GM18508 (cell line): ENCODE data around the gene CDRT15.
"Not testable (repeated sequence)": the region's sequence is repeated elsewhere in the genome, so short reads cannot be mapped to it uniquely, and the experiment has no call there.

ENCODE experiments used
- ATAC-seq: cut with Tn5 transposase; IDR thresholded peaks from one replicate; pipeline ENCODE4 v1.9.1; 2021; ENCODE audit warnings: moderate number of reproducible peaks; ENCODE audit not compliant: insufficient read depth, unreplicated experiment

Gene CDRT15

DNA sequence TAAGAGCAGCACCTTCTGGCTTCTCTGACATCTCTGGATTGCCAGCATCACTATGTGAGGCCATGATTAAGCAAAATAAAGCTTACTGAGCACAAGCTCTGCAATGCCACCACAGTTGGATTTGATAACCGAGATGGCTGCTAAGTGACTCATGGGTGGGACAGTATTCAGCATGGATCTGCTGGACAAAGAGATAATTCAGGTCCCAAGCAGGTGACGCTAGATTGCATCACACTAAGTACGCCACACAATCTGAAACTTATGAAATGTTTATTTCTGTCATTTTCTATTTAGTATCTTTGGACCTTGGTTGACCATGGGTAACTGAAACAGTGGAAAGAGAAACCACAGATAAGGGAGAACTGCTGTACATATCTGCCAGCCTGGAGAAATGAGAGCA, 27.4 kb downstream of the CDRT15 start:
- no peak for ATAC-seq

- ATAC-seq, result no peak
Measured at GRCh38 chr17:14207791-14208190, 28.9 kb downstream of the CDRT15 start.

DNA sequence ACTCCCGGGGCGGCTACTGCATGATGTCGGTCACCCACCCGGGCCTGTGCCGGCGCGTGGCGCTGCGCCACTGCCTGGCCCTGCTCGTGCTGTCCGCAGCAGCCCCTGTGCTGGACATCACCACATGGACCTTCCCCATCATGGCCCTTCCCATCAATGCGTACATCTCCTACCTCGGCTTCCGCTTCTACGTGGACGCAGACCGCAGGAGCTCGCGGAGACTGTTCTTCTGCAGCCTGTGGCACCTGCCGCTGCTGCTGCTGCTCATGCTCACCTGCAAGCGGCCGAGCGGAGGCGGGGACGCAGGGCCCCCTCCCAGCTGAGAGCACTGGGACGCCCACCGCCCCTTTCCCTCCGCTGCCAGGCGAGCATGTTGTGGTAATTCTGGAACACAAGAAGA, 29.8 kb downstream of the CDRT15 start:
- ATAC-seq, result no peak

- ATAC-seq, result no peak
Measured at GRCh38 chr17:14205992-14206461, 30.6 kb downstream of the CDRT15 start.

- no peak for ATAC-seq
Measured at GRCh38 chr17:14205380-14205779, 31.3 kb downstream of the CDRT15 start.

DNA sequence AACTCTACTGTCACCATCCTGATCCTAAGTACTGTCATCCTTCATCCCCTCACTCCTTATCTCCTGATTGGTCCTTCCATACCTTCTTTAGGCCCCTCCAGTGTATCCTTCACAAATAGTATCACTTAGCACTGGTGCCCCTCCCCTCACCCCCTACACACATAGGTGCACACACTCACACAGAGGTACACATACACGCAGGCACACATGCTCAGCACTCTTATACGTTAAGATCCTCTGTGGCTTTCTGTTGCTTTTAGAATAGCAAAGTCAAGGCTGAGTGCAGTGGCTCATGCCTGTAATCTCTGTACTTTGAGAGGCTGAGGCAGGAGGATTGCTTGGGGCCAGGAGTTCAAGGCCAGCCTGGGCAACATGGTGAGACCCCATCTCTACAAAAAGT, 32.1 kb downstream of the CDRT15 start:
- no peak for ATAC-seq

- ATAC-seq, result no peak
Measured at GRCh38 chr17:14204084-14204483, 32.6 kb downstream of the CDRT15 start.

DNA sequence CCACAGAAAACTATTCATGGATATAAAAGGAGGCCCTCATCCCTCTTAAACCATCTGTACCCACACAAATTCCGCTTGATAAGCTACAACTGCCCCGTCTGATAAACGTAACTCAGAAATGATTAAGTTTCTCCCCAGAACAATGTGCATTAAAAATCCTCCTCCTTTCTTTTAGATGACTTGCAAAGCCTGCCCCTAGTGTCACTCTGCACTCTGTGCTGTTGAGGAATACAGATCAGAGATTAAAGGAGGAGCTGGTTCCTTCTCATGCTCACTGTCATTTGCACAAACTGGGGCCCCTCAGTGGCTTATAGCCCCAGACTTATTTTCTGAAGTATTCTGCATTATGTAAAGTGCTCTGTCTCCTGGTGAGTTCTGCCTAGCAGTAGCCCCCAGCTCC, 33.3 kb downstream of the CDRT15 start:
- ATAC-seq, result no peak

DNA sequence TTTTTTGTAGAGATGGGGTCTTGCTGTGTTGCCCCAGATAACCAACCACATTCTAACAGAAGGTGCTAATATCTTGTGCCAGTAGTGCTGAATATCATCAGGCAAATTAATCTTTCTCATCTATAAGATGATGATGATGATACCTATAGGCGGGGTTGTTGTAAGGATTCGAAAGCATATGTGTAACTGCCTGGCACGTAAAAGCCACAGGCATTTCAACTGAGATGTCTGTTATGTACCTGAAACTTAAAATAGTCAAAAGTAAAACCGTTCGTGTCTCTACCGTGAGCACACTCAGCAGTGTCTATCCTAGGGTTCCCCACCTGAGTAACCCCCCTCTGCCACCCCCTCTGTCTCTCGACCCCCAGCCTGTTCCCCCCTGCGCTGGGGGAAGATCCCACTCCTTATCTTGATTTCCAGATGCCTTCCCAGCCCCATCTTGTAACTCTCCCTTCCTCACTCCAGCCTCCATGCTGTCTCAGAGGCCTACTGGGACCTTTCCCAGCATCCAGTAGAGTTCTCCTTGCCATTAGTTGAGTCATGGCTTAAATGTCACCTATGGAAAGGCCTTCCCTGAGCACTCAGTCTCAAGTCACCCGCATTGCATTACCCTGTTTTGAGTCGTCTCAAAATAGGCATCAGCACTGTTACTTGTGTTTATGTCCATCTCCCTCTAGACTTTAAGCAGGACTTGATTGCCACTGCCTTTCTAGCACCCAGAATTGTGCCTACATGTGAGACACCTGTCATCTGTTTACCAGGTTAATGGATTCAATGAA, 34.1 kb downstream of the CDRT15 start:
- no peak for ATAC-seq

GRCh38 chr17:14201988-14202380, 34.7 kb downstream of the CDRT15 start:
- no peak for ATAC-seq

- ATAC-seq, result no peak
Measured at GRCh38 chr17:14201021-14201987, 35.4 kb downstream of the CDRT15 start.

GRCh38 chr17:14200354-14200753, 36.3 kb downstream of the CDRT15 start:
- ATAC-seq, result no peak

DNA sequence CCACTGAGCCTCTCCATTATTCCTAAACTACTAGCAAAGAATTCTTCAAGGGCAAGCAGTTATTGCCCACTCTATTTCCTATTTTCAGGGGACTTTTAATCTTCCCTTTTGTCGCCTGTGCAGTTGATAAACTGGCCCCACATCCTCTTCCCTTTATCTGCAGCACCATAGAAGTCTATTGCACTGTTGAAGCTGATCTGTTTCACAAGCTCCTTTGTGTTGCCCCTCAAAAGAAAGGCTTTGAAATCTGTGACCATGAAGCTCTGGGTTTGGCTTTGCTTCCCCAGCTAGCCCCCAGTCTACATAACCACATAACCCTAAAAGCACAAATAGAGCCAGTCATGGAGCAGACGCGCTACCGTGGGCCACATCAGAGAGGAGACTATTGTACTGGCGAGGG, 37.1 kb downstream of the CDRT15 start:
- ATAC-seq, result no peak

GRCh38 chr17:14198575-14198974, 38.1 kb downstream of the CDRT15 start:
- ATAC-seq, result no peak

- no peak for ATAC-seq
Measured at GRCh38 chr17:14198013-14198412, 38.6 kb downstream of the CDRT15 start.

- no peak for ATAC-seq
Measured at GRCh38 chr17:14197586-14197985, 39.1 kb downstream of the CDRT15 start.

DNA sequence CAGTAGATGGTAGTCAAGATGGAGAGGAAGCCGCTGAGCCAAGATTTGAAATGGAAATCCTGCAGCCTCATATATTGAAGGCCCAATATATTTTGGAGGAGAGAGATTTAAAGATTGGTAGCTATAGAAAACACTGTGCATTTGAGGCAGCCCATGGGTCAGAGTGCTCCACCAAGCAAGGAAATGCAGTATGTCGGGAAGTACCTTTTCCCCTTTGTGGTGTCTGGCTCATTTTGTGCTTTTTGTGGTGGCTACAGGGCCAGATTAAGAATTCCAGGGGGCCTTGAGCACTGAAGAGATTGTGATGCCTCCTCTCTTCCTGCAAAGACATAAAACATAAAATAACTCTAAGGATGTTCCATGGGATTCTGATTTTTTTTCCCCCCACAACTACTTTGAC, 39.6 kb downstream of the CDRT15 start:
- no peak for ATAC-seq

DNA sequence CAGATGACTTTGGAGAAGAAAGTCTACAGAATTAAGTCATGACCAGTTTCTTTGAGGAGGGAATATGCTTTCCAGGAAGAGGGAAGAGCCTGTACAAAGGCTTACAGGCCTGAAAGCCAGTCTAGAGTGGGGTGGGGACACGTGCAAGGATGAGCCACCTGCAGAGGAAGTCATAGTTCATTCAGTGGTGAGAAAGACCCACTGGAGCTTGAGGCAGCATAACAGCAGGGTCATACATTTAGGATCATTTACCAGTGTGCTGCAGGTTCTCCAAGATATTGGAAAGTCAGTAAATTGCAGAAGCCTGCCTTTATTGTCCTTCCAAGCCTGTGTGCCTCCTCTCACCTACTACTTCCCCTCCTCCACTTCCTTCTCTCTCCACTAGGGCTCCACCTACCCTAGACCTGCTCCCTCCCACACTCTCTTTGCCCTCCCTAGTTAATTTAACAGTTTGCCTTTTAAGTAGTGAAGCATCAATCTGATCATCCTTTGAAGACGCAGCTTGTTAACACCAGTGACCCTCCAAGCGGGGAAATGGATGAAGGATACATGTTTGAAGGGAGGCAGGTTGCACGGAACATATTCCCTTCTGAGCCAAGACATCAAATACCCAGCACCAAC, 40.2 kb downstream of the CDRT15 start:
- no peak for ATAC-seq

GRCh38 chr17:14192636-14193344, 43.9 kb downstream of the CDRT15 start:
- ATAC-seq, result not testable (repeated sequence)

- not testable (repeated sequence) for ATAC-seq
Measured at GRCh38 chr17:14192039-14192438, 44.6 kb downstream of the CDRT15 start.
